SK-N-SH (cell line): ENCODE results near the gene MRNIP.

Experiments used
- CHD2 ChIP-seq: fragments of 150-350 bp; IDR thresholded peaks from 2 replicates; pipeline ENCODE4 v1.6.1; 2018; ENCODE audit warnings: low read length; ENCODE audit not compliant: partially characterized antibody
- FOSL2 ChIP-seq: IDR thresholded peaks from 2 replicates; pipeline ENCODE4 v1.4.0; 2012; ENCODE audit warnings: low read depth, mild to moderate bottlenecking, moderate library complexity, borderline replicate concordance
- NFIC ChIP-seq: IDR thresholded peaks from 2 replicates; pipeline ENCODE4 v1.4.0; 2012; ENCODE audit warnings: borderline replicate concordance
- POLR2AphosphoS5 ChIP-seq: IDR thresholded peaks from 2 replicates; pipeline ENCODE4 v1.6.1; 2012; ENCODE audit warnings: low read depth, low read length
- RCOR1 ChIP-seq: fragments of 150-350 bp; IDR thresholded peaks from 2 replicates; pipeline ENCODE4 v1.6.1; 2017; ENCODE audit warnings: antibody characterized with exemption, low read length
- SIN3A ChIP-seq: IDR thresholded peaks from 2 replicates; pipeline ENCODE4 v1.6.1; 2012; ENCODE audit warnings: low read depth, mild to moderate bottlenecking, low read length, moderate library complexity, borderline replicate concordance
- TAF1 ChIP-seq: IDR thresholded peaks from 2 replicates; pipeline ENCODE4 v1.6.1; 2012; ENCODE audit warnings: low read depth, mild to moderate bottlenecking, low read length, moderate library complexity, borderline replicate concordance
- YY1 ChIP-seq: IDR thresholded peaks from 2 replicates; pipeline ENCODE4 v1.4.0; 2012; ENCODE audit warnings: low read depth, mild to moderate bottlenecking
- TF ChIP-seq, protein P1 (sequence below): fragments of 200-600 bp; sonication (generic); IDR thresholded peaks from 2 replicates; pipeline ENCODE4 v1.6.1; 2017; ENCODE audit warnings: antibody characterized with exemption, mild to moderate bottlenecking, moderate library complexity
- TF ChIP-seq, protein P2 (sequence below): IDR thresholded peaks from 2 replicates; pipeline ENCODE4 v1.6.1; 2012; ENCODE audit warnings: mild to moderate bottlenecking, low read depth, low read length, moderate library complexity

GRCh38 chr5:179907556-179908324 is 49.1 kb upstream of the MRNIP start, which contains the start of gene TBC1D9B:
- TF ChIP-seq, protein P1, sequence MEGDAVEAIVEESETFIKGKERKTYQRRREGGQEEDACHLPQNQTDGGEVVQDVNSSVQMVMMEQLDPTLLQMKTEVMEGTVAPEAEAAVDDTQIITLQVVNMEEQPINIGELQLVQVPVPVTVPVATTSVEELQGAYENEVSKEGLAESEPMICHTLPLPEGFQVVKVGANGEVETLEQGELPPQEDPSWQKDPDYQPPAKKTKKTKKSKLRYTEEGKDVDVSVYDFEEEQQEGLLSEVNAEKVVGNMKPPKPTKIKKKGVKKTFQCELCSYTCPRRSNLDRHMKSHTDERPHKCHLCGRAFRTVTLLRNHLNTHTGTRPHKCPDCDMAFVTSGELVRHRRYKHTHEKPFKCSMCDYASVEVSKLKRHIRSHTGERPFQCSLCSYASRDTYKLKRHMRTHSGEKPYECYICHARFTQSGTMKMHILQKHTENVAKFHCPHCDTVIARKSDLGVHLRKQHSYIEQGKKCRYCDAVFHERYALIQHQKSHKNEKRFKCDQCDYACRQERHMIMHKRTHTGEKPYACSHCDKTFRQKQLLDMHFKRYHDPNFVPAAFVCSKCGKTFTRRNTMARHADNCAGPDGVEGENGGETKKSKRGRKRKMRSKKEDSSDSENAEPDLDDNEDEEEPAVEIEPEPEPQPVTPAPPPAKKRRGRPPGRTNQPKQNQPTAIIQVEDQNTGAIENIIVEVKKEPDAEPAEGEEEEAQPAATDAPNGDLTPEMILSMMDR, result peak; percentile 31
- no peak for TF ChIP-seq CHD2
- TF ChIP-seq YY1, result no peak
- TF ChIP-seq, protein P2, sequence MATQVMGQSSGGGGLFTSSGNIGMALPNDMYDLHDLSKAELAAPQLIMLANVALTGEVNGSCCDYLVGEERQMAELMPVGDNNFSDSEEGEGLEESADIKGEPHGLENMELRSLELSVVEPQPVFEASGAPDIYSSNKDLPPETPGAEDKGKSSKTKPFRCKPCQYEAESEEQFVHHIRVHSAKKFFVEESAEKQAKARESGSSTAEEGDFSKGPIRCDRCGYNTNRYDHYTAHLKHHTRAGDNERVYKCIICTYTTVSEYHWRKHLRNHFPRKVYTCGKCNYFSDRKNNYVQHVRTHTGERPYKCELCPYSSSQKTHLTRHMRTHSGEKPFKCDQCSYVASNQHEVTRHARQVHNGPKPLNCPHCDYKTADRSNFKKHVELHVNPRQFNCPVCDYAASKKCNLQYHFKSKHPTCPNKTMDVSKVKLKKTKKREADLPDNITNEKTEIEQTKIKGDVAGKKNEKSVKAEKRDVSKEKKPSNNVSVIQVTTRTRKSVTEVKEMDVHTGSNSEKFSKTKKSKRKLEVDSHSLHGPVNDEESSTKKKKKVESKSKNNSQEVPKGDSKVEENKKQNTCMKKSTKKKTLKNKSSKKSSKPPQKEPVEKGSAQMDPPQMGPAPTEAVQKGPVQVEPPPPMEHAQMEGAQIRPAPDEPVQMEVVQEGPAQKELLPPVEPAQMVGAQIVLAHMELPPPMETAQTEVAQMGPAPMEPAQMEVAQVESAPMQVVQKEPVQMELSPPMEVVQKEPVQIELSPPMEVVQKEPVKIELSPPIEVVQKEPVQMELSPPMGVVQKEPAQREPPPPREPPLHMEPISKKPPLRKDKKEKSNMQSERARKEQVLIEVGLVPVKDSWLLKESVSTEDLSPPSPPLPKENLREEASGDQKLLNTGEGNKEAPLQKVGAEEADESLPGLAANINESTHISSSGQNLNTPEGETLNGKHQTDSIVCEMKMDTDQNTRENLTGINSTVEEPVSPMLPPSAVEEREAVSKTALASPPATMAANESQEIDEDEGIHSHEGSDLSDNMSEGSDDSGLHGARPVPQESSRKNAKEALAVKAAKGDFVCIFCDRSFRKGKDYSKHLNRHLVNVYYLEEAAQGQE, result no peak
- TF ChIP-seq SIN3A, result peak; percentile 29; the same call in 1 of the 2 replicates
- no peak for TF ChIP-seq FOSL2
- no peak for TF ChIP-seq RCOR1
- TF ChIP-seq TAF1, result 0 out of 2 replicates have a peak, but pooled peaks have one; percentile 16
- no peak for TF ChIP-seq NFIC
- TF ChIP-seq POLR2AphosphoS5, result peak; percentile 33; the same call in 1 of the 2 replicates
